Common myeloid progenitor, CD34-positive (primary cell): ENCODE results near the gene ERGIC1.
"Not testable (repeated sequence)": the region's sequence is repeated elsewhere in the genome, so short reads cannot be mapped to it uniquely, and the experiment has no call there.

Experiments used
- CTCF ChIA-PET: fragments of 350-600 bp; sonication (Branson Sonifier 250); formaldehyde crosslinking; loops from one replicate; lab custom pipeline; 2021; ENCODE audit warnings: antibody characterized with exemption; lab: Charles Lee
- POLR2A ChIA-PET: fragments of 350-600 bp; sonication (Branson Sonifier 250); formaldehyde crosslinking; loops from one replicate; lab custom pipeline; 2021; ENCODE audit warnings: antibody characterized with exemption; lab: Charles Lee
- DNase-seq, 3 donors: peaks; one replicate each; pipeline versions ENCODE4 v3.0.0 to v3.0.0-alpha.2; 2013
- H3K27ac ChIP-seq, 2 experiments: 1 replicate in 1 of 2; 2 replicates in 1 of 2; pipeline ENCODE4 v1.7.0; 2013; ENCODE audit warnings: inconsistent platforms in 2 of 2, low read length in 2 of 2, mild to moderate bottlenecking in 2 of 2, low read depth in 1 of 2, moderate library complexity in 1 of 2; ENCODE audit not compliant: severe bottlenecking in 2 of 2, insufficient read depth in 1 of 2, poor library complexity in 1 of 2
- H3K27me3 ChIP-seq, 5 experiments: replicated peaks in 2 of 5; 1 replicate in 3 of 5; 2 replicates in 2 of 5; pipeline versions ENCODE4 v1.6.1 to v1.7.0; 2013; ENCODE audit warnings: low read length in 4 of 5, mild to moderate bottlenecking in 2 of 5, moderate library complexity in 2 of 5, inconsistent platforms in 1 of 5; ENCODE audit not compliant: insufficient read depth in 5 of 5, control insufficient read depth in 4 of 5
- H3K36me3 ChIP-seq, 4 experiments: 1 replicate in 2 of 4; 2 replicates in 2 of 4; pipeline versions ENCODE4 v1.6.1 to v1.7.0; 2013; ENCODE audit warnings: low read length in 3 of 4, control low read depth in 1 of 4, mild to moderate bottlenecking in 1 of 4; ENCODE audit not compliant: control insufficient read depth in 4 of 4, insufficient read depth in 4 of 4
- H3K4me1 ChIP-seq, 4 experiments: 1 replicate in 3 of 4; 2 replicates in 1 of 4; pipeline versions ENCODE4 v1.6.1 to v1.7.1; 2013; ENCODE audit warnings: low read length in 3 of 4, mild to moderate bottlenecking in 3 of 4, control low read depth in 1 of 4, inconsistent platforms in 1 of 4, moderate library complexity in 1 of 4; ENCODE audit not compliant: control insufficient read depth in 4 of 4, insufficient read depth in 4 of 4; ENCODE audit errors: control extremely low read depth in 1 of 4
- H3K4me3 ChIP-seq, 7 experiments: 1 replicate in 4 of 7; 2 replicates in 3 of 7; pipeline versions ENCODE4 v1.5.1 to v1.7.0; 2013; ENCODE audit warnings: mild to moderate bottlenecking in 7 of 7, low read length in 6 of 7, moderate library complexity in 6 of 7, inconsistent platforms in 2 of 7, low read depth in 2 of 7, control low read depth in 1 of 7; ENCODE audit not compliant: insufficient read depth in 4 of 7, control insufficient read depth in 1 of 7; ENCODE audit errors: extremely low read depth in 1 of 7
- H3K9me3 ChIP-seq, 5 experiments: 1 replicate in 4 of 5; 2 replicates in 1 of 5; pipeline versions ENCODE4 v1.6.1 to v1.7.1; 2013; ENCODE audit warnings: low read length in 4 of 5, mild to moderate bottlenecking in 2 of 5, inconsistent platforms in 1 of 5, low read depth in 1 of 5, moderate library complexity in 1 of 5; ENCODE audit not compliant: control insufficient read depth in 4 of 5, insufficient read depth in 2 of 5; ENCODE audit errors: control extremely low read depth in 1 of 5
- WGBS: methylation state at CpG from one replicate; pipeline ENCODE4 v1.1.5; 2013; ENCODE audit not compliant: insufficient coverage; 5-methylcytosine and 5-hydroxymethylcytosine counted together

The ERGIC1 gene

GRCh38 chr5:172891716-172892421 lies 57.8 kb downstream of the ERGIC1 start:
- WGBS: 86% methylated on average over 1 of the region's 7 CpGs
- peaks cover 0 to 8% (median 4%) of the 10 kb centered on the region in 4 experiments for H3K4me1 ChIP-seq
- H3K36me3 ChIP-seq: peaks cover 19 to 72% (median 60%) of the 10 kb centered on the region in 4 experiments
- no peak overlapping the region for H3K4me3 ChIP-seq
- H3K27ac ChIP-seq: no peak overlapping the region
- H3K9me3 ChIP-seq: no peaks in the 10 kb centered on the region
- no peaks in the 10 kb centered on the region for H3K27me3 ChIP-seq
- CTCF ChIA-PET: interaction anchor here (1.3 kb wide), 1 partner anchor 17 kb away, joined by 3 read pairs; no protein-coding TSS in a partner anchor
- DNase-seq: no peak
- POLR2A ChIA-PET: interaction anchor here (1.0 kb wide), 1 partner anchor 93 kb away, joined by 3 read pairs; no protein-coding TSS in a partner anchor

GRCh38 chr5:172892713-172893112 lies 58.7 kb downstream of the ERGIC1 start:
- Histone ChIP-seq H3K4me1 (peaks cover 0 to 14% (median 6%) of the 10 kb centered on the region in 4 experiments), H3K27ac (no peak overlapping the region), H3K27me3 (no peaks in the 10 kb centered on the region), H3K36me3 (peaks cover 19 to 70% (median 59%) of the 10 kb centered on the region in 4 experiments), H3K9me3 (no peaks in the 10 kb centered on the region), H3K4me3 (no peak overlapping the region)
- CTCF ChIA-PET: interaction anchor here (1.8 to 1.9 kb wide), 2 partner anchors 12 to 178 kb away, joined by 5 to 6 read pairs; no protein-coding TSS in a partner anchor
- POLR2A ChIA-PET: no interaction called here
- 97% methylated on average over 5 of the region's 7 CpGs for WGBS
- no peak for DNase-seq

GRCh38 chr5:172894767-172895388 lies 60.8 kb downstream of the ERGIC1 start:
- Histone ChIP-seq H3K4me1 (peaks cover 0 to 22% (median 13%) of the 10 kb centered on the region in 4 experiments), H3K9me3 (no peaks in the 10 kb centered on the region), H3K27ac (no peak overlapping the region), H3K4me3 (no peak overlapping the region), H3K36me3 (peaks cover 15 to 79% (median 63%) of the 10 kb centered on the region in 4 experiments), H3K27me3 (no peaks in the 10 kb centered on the region)
- no peak for DNase-seq
- WGBS: 96% methylated on average over 5 of the region's 7 CpGs
- ChIA-PET CTCF (interaction anchor here (0.9 to 1.8 kb wide), 6 partner anchors 8 to 182 kb away, joined by 3 to 6 read pairs (median 3); no protein-coding TSS in a partner anchor), POLR2A (no interaction called here)

- no peak overlapping the region for H3K27ac ChIP-seq
These were observed 61.5 kb downstream of the ERGIC1 start for GRCh38 chr5:172895549-172895948.

GRCh38 chr5:172896465-172896864 lies 62.4 kb downstream of the ERGIC1 start:
- DNase-seq: no peak
- Histone ChIP-seq H3K36me3 (peaks cover 3 to 77% (median 57%) of the 10 kb centered on the region in 4 experiments), H3K27ac (peak overlapping the region in 1 of 2 experiments; percentile 60), H3K4me3 (no peak overlapping the region), H3K9me3 (no peaks in the 10 kb centered on the region), H3K27me3 (no peaks in the 10 kb centered on the region), H3K4me1 (peaks cover 0 to 33% (median 16%) of the 10 kb centered on the region in 4 experiments)
- ChIA-PET CTCF (interaction anchor here (1.1 to 5.2 kb wide), 5 partner anchors 9 to 182 kb away, joined by 3 to 25 read pairs (median 3); no protein-coding TSS in a partner anchor), POLR2A (no interaction called here)
- WGBS: 89% methylated on average over 5 of the region's 7 CpGs

More at GRCh38 chr5:172895549-172895948, 61.5 kb downstream of the ERGIC1 start:
- peaks cover 0 to 24% (median 13%) of the 10 kb centered on the region in 4 experiments for H3K4me1 ChIP-seq
- no peak overlapping the region for H3K4me3 ChIP-seq
- H3K27me3 ChIP-seq: no peaks in the 10 kb centered on the region
- ChIA-PET CTCF (interaction anchor here (0.9 to 5.2 kb wide), 6 partner anchors 8 to 183 kb away, joined by 3 to 25 read pairs (median 3); no protein-coding TSS in a partner anchor), POLR2A (no interaction called here)
- peaks cover 9 to 77% (median 63%) of the 10 kb centered on the region in 4 experiments for H3K36me3 ChIP-seq
- 95% methylated on average over 3 of the region's 4 CpGs for WGBS
- no peaks in the 10 kb centered on the region for H3K9me3 ChIP-seq
- DNase-seq: no peak

GRCh38 chr5:172897067-172897466 lies 63.0 kb downstream of the ERGIC1 start:
- Histone ChIP-seq H3K4me1 (peaks cover 0 to 35% (median 16%) of the 10 kb centered on the region in 4 experiments), H3K36me3 (peaks cover 3 to 76% (median 57%) of the 10 kb centered on the region in 4 experiments), H3K4me3 (peak overlapping the region in 1 of 7 experiments; percentile 63), H3K27ac (peak overlapping the region in 1 of 2 experiments; percentile 60)
- DNase-seq, H3K27me3 ChIP-seq, H3K9me3 ChIP-seq: not testable (repeated sequence)
- ChIA-PET CTCF (interaction anchor here (0.6 to 5.2 kb wide), 12 partner anchors 10 to 182 kb away, joined by 3 to 25 read pairs (median 4); no protein-coding TSS in a partner anchor), POLR2A (interaction anchor here (1.1 to 1.2 kb wide), 2 partner anchors 9 to 125 kb away, joined by 3 to 4 read pairs; no protein-coding TSS in a partner anchor)
- 33% methylated on average over 1 of the region's 7 CpGs for WGBS
